Neural crest cell (in vitro differentiated cells): ENCODE results near the gene ZNF611. TPM values are rescaled to one million over a fixed set of nuclear protein-coding genes. Genes with fewer than 3 reads are reported as not detected.
A peak's percentile ranks its signal among the peaks of the same experiment; 100 is the strongest.
"Not testable (repeated sequence)": the region's sequence is repeated elsewhere in the genome, so short reads cannot be mapped to it uniquely, and the experiment has no call there.

Source experiments
- DNase-seq: peaks from one replicate; pipeline ENCODE4 v3.0.0; 2021; ENCODE audit warnings: low read depth, mixed read lengths, low spot score
- H3K27ac Mint-ChIP-seq: one replicate; pipeline ENCODE4 v1.8.0; 2021; ENCODE audit warnings: mild to moderate bottlenecking, mixed read lengths; ENCODE audit not compliant: unreplicated experiment
- H3K27me3 Mint-ChIP-seq: 2 replicates; pipeline ENCODE4 v1.8.0; 2021; ENCODE audit warnings: low read depth, mild to moderate bottlenecking, mixed read lengths
- H3K36me3 Mint-ChIP-seq: 2 replicates; pipeline ENCODE4 v1.8.0; 2021; ENCODE audit warnings: low read depth, mild to moderate bottlenecking, mixed read lengths
- H3K4me1 Mint-ChIP-seq: 2 replicates; pipeline ENCODE4 v1.8.0; 2021; ENCODE audit warnings: mixed read lengths
- H3K4me3 Mint-ChIP-seq: one replicate; pipeline ENCODE4 v1.8.0; 2021; ENCODE audit warnings: mild to moderate bottlenecking, mixed read lengths
- H3K9me3 Mint-ChIP-seq: 2 replicates; pipeline ENCODE4 v1.8.0; 2021; ENCODE audit warnings: mixed read lengths
- total RNA-seq: library from RNA; stranded (reverse); gene quantifications from 2 replicates; pipeline ENCODE4 v1.2.1, GENCODE V29; 2021
- TF ChIP-seq, protein P1 (sequence below): fragments of 200-600 bp; sonication (generic); conservative IDR thresholded peaks from 2 replicates; pipeline ENCODE4 v1.5.0; 2021; ENCODE audit warnings: antibody characterized with exemption, mild to moderate bottlenecking

ZNF611 gene
- total RNA-seq, 1 donor from 2014 or later = 25.7 TPM

DNA sequence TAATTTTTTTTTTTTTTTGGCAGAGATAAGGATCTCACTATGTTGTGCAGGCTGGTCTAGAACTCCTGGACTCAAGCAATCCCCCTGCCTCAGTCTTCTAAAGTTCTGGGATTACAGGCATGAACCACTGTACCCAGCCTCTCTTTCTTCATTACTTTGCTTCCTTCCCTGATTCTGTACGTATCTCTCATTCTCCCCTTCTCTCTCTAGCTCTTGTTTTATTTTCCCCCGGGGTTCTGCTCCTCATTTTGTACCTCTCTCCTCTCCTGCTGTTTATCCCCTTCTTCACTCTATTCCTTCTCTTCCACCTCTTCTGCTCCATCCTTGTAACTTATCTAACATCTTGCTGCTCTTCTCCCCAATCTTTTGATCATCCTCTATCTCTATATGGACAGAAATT, 46.5 kb downstream of the ZNF611 start:
- no peak for DNase-seq
- TF ChIP-seq, protein P1, sequence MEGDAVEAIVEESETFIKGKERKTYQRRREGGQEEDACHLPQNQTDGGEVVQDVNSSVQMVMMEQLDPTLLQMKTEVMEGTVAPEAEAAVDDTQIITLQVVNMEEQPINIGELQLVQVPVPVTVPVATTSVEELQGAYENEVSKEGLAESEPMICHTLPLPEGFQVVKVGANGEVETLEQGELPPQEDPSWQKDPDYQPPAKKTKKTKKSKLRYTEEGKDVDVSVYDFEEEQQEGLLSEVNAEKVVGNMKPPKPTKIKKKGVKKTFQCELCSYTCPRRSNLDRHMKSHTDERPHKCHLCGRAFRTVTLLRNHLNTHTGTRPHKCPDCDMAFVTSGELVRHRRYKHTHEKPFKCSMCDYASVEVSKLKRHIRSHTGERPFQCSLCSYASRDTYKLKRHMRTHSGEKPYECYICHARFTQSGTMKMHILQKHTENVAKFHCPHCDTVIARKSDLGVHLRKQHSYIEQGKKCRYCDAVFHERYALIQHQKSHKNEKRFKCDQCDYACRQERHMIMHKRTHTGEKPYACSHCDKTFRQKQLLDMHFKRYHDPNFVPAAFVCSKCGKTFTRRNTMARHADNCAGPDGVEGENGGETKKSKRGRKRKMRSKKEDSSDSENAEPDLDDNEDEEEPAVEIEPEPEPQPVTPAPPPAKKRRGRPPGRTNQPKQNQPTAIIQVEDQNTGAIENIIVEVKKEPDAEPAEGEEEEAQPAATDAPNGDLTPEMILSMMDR = no peak
- no peak overlapping the region for H3K27ac Mint-ChIP-seq

DNA sequence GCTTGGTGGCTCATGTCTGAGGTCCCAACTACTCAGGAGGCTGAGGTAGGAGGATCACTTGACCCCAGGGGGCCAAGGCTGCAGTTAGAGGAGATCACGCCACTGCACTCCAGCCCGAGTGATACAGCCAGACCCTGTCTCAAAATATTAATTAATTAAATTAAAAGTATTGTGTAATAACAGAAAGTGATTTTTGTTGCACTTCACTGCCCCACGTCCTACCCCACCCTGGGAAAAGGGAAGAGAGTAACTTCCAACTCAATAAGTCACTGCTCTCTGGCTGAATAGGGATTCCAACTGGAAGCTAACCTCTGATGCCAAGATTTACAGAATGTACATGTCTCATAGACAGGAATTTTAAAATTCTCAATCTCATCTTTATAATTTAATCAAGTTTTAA, 47.2 kb downstream of the ZNF611 start:
- no peak for DNase-seq
- peaks cover 44% of the 10 kb centered on the region for H3K4me1 Mint-ChIP-seq
- H3K36me3 Mint-ChIP-seq = peaks cover 10% of the 10 kb centered on the region
- no peaks in the 10 kb centered on the region for H3K27me3 Mint-ChIP-seq
- no peak overlapping the region for H3K27ac Mint-ChIP-seq
- no peak overlapping the region for H3K4me3 Mint-ChIP-seq
- TF ChIP-seq, protein P1 = no peak
- H3K9me3 Mint-ChIP-seq = no peaks in the 10 kb centered on the region

More for the DNA sequence above, 46.5 kb downstream of the ZNF611 start:
- Mint-ChIP-seq H3K4me3 (peak overlapping the region; percentile 90), H3K4me1 (peaks cover 44% of the 10 kb centered on the region), H3K36me3 (peaks cover 4% of the 10 kb centered on the region), H3K27me3 (no peaks in the 10 kb centered on the region), H3K9me3 (no peaks in the 10 kb centered on the region)

DNA sequence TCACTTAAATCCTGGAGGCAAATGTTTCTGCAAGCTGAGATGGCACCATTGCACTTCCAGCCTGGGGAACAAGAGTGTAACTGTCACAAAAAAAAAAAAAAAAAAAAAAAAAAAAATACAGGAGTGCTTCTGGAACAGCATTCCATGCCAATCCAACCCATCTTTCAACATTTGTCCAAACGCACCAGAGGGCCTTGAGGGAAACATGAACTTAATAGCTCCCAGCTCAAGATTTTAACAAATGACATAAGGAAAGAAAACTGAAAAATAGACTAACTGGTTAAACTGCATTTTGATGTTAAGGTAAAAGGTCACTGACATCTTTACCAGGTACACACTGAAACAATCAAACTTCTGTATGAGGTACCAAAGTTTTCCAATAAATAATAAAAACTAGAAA, 49.0 kb downstream of the ZNF611 start:
- Mint-ChIP-seq H3K9me3 (no peaks in the 10 kb centered on the region), H3K36me3 (peaks cover 14% of the 10 kb centered on the region), H3K4me1 (peaks cover 35% of the 10 kb centered on the region), H3K27ac (no peak overlapping the region), H3K27me3 (no peaks in the 10 kb centered on the region), H3K4me3 (no peak overlapping the region)
- TF ChIP-seq, protein P1 = no peak
- DNase-seq = no peak

DNA sequence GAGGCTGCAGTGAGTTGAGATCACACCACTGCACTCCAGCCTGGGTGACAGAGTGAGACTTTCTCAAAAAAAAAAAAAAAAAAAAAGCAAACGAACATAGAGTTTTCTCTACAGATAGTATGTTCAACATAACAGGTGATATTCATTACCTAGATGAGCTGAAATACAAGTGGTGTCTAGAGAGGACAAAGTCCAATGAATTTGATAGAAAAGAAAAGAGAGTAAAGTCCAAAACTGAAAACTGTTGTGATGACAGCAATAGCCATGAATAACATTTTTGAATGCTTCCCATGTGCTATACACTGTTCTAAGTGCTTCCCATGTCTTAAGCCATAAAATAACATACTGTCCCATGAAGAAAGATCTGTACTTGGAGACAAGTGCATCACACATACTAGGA, 53.6 kb downstream of the ZNF611 start:
- peaks cover 15% of the 10 kb centered on the region for H3K4me1 Mint-ChIP-seq
- not testable (repeated sequence) for H3K9me3 Mint-ChIP-seq, H3K4me3 Mint-ChIP-seq, H3K27ac Mint-ChIP-seq, DNase-seq, H3K27me3 Mint-ChIP-seq
- H3K36me3 Mint-ChIP-seq = peaks cover 35% of the 10 kb centered on the region

DNA sequence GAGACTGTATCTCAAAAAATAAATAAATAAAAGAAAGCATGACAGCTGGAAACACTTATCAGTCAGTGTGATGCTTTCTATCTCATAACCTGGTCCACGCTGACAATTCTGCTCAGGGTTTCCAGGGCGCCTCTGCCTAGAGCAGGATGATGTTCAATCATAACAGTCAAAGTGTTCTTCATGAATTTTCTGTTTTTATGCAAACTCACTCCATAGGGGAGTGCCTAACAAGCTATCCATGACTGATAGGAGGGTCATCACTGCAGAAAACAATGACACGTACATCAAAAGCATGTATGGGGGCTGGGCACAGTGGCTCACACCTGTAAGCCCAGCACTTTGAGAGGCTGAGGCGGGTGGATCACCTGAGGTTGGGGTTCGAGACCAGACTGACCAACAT, 55.2 kb downstream of the ZNF611 start:
- H3K36me3 Mint-ChIP-seq = peaks cover 48% of the 10 kb centered on the region

DNA sequence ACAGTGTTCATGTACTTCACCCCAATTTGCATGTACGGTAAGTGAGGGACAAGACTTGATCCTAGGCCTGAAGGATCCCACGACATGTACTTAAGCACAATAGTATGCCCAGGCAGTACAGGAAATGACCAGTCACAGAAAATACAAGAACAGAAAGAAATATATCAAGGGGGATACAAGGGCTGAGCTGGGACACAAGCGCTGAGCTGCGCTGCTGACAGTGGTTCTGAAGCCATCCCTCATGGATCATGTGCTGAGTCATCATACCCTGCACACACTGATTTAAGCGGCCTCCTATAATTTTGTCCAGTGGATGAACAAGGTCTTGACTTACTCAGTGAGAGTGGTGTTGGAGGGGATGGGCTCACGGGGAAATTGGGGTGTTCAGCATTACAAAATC, 59.6 kb downstream of the ZNF611 start:
- H3K4me3 Mint-ChIP-seq, DNase-seq, H3K9me3 Mint-ChIP-seq, H3K27ac Mint-ChIP-seq, H3K27me3 Mint-ChIP-seq: not testable (repeated sequence)
- H3K36me3 Mint-ChIP-seq = peaks cover 39% of the 10 kb centered on the region
- peaks cover 12% of the 10 kb centered on the region for H3K4me1 Mint-ChIP-seq

More for the DNA sequence above, 55.2 kb downstream of the ZNF611 start:
- no peaks in the 10 kb centered on the region for H3K27me3 Mint-ChIP-seq
- TF ChIP-seq, protein P1 = no peak
- H3K4me3 Mint-ChIP-seq = no peak overlapping the region
- no peak for DNase-seq
- no peak overlapping the region for H3K27ac Mint-ChIP-seq
- peaks cover 15% of the 10 kb centered on the region for H3K4me1 Mint-ChIP-seq
- H3K9me3 Mint-ChIP-seq = peaks cover 9% of the 10 kb centered on the region

DNA sequence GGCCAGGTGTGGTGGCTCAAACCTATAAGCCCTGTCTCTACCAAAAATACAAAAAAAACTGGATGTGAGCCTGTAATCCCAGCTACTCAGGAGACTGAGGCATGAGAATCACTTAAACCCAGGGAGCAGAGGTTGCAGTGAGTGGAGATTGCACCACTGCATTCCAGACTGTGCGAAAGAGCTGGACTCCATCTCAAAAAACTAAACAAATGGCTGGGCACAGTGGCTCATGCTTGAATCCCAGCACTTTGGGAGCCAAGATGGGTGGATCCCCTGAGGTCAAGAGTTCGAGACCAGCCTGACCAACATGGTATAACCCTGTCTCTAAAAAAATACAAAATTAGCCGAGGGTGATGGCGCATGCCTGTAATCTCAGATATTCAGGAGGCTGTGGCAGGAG, 61.8 kb downstream of the ZNF611 start:
- H3K9me3 Mint-ChIP-seq = peaks cover 9% of the 10 kb centered on the region
- no peak overlapping the region for H3K4me3 Mint-ChIP-seq
- H3K36me3 Mint-ChIP-seq = peaks cover 37% of the 10 kb centered on the region
- TF ChIP-seq, protein P1 = no peak
- H3K27me3 Mint-ChIP-seq = no peaks in the 10 kb centered on the region
- no peak for DNase-seq
- H3K4me1 Mint-ChIP-seq = peaks cover 12% of the 10 kb centered on the region
- no peak overlapping the region for H3K27ac Mint-ChIP-seq
